ENCODE data around the gene PCDH9.

PCDH9 gene

GRCh38 chr13:66375756-66376155, 854.4 kb downstream of the PCDH9 start:
- no peak for DNase-seq (ENCODE audit: low read depth)

GRCh38 chr13:66369666-66370065, 860.5 kb downstream of the PCDH9 start:
- DNase-seq (ENCODE audit: low read depth), result no peak

GRCh38 chr13:66367356-66367755, 862.8 kb downstream of the PCDH9 start:
- no peak for DNase-seq (ENCODE audit: low read depth)

- DNase-seq (ENCODE audit: low read depth), result no peak
Measured at GRCh38 chr13:66365101-66365500, 865.0 kb downstream of the PCDH9 start.

- no peak for DNase-seq (ENCODE audit: low read depth)
Measured at GRCh38 chr13:66364346-66364745, 865.8 kb downstream of the PCDH9 start.

- no peak for DNase-seq (ENCODE audit: low read depth)
Measured at GRCh38 chr13:66362485-66362884, 867.7 kb downstream of the PCDH9 start.

- DNase-seq (ENCODE audit: low read depth), result no peak
Measured at GRCh38 chr13:66359910-66360552, 870.1 kb downstream of the PCDH9 start.

- DNase-seq (ENCODE audit: low read depth), result no peak
Measured at GRCh38 chr13:66359393-66359792, 870.7 kb downstream of the PCDH9 start.

- no peak for DNase-seq (ENCODE audit: low read depth)
Measured at GRCh38 chr13:66358564-66358963, 871.6 kb downstream of the PCDH9 start.

GRCh38 chr13:66357463-66357862, 872.7 kb downstream of the PCDH9 start:
- DNase-seq (ENCODE audit: low read depth), result no peak

- DNase-seq (ENCODE audit: low read depth), result no peak
Measured at GRCh38 chr13:66354879-66355751, 875.0 kb downstream of the PCDH9 start.

GRCh38 chr13:66353664-66354063, 876.5 kb downstream of the PCDH9 start:
- no peak for DNase-seq (ENCODE audit: low read depth)

- no peak for DNase-seq (ENCODE audit: low read depth)
Measured at GRCh38 chr13:66349966-66350365, 880.2 kb downstream of the PCDH9 start.

GRCh38 chr13:66348745-66349690, 881.1 kb downstream of the PCDH9 start:
- no peak for DNase-seq (ENCODE audit: low read depth)

- DNase-seq (ENCODE audit: low read depth), result no peak
Measured at GRCh38 chr13:66347486-66348117, 882.5 kb downstream of the PCDH9 start.

GRCh38 chr13:66345971-66346370, 884.2 kb downstream of the PCDH9 start:
- no peak for DNase-seq (ENCODE audit: low read depth)

GRCh38 chr13:66345518-66345810, 884.7 kb downstream of the PCDH9 start:
- DNase-seq (ENCODE audit: low read depth), result no peak

GRCh38 chr13:66344805-66345517, 885.2 kb downstream of the PCDH9 start:
- DNase-seq (ENCODE audit: low read depth), result no peak

- DNase-seq (ENCODE audit: low read depth), result no peak
Measured at GRCh38 chr13:66343224-66343828, 886.8 kb downstream of the PCDH9 start.

- no peak for DNase-seq (ENCODE audit: low read depth)
Measured at GRCh38 chr13:66341635-66342377, 888.3 kb downstream of the PCDH9 start.

All from stimulated activated CD8-positive, alpha-beta memory T cell treated with anti-CD3 and anti-CD28 coated beads, Interleukin-15, amount 100 ng/mL, for 24 hours (primary cell).